Activated naive CD4-positive, alpha-beta T cell treated with anti-CD3 and anti-CD28 coated beads, Interleukin-2, amount 50 U/mL, for 72 hours (primary cell): ENCODE results near the gene TTBK2. TPM values are rescaled to one million over a fixed set of nuclear protein-coding genes. Genes with fewer than 3 reads are reported as not detected.

Experiments used
- ATAC-seq, 2 donors: fragments of 150-1000 bp; cut with Tn5 transposase; 2 replicates each; pipeline ENCODE4 v1.10.0; 2021; ENCODE audit warnings: mild to moderate bottlenecking in 2 of 2, moderate library complexity in 2 of 2
- DNase-seq, 2 donors: peaks; one replicate each; pipeline ENCODE4 v3.0.0; 2021 to 2022; ENCODE audit warnings: low spot score in 2 of 2
- H3K27ac Mint-ChIP-seq, 2 donors: one replicate each; pipeline ENCODE4 v1.8.0; 2022; ENCODE audit warnings: mild to moderate bottlenecking in 2 of 2, mixed read lengths in 2 of 2
- H3K36me3 Mint-ChIP-seq, 2 donors: one replicate each; pipeline ENCODE4 v1.8.0; 2022; ENCODE audit warnings: mixed read lengths in 2 of 2
- H3K9me3 Mint-ChIP-seq, 2 donors: one replicate each; pipeline ENCODE4 v1.8.0; 2022; ENCODE audit warnings: mixed read lengths in 2 of 2
- total RNA-seq, 2 donors: library from RNA; stranded (reverse); gene quantifications; one replicate each; pipeline ENCODE4 v1.2.3, GENCODE V29; 2022

The TTBK2 gene
- total RNA-seq, 2 donors from 2014 or later, result 13.5 to 17.1 TPM

DNA sequence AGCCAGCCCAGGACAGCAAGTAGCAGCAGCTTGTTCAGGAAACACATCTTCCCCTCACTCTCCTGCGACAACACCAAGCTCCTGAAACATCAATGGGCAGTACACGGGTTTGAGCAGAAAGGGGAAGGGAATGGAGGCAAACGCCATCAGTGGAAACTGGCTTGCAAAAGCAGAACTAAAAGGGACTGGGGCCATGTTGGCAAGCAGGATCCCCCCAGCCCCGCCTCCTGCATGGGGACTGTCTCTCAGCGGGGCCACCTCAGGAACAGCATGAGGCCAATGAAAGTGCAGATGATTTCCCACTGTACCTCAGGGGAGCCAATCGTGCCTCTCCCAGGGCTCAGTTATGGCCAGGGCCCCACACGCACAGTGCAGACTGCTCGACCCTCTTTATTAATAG is 190.4 kb downstream of the TTBK2 start:
- peak overlapping the region in 1 of 2 donors; percentile 86 for H3K27ac Mint-ChIP-seq

DNA sequence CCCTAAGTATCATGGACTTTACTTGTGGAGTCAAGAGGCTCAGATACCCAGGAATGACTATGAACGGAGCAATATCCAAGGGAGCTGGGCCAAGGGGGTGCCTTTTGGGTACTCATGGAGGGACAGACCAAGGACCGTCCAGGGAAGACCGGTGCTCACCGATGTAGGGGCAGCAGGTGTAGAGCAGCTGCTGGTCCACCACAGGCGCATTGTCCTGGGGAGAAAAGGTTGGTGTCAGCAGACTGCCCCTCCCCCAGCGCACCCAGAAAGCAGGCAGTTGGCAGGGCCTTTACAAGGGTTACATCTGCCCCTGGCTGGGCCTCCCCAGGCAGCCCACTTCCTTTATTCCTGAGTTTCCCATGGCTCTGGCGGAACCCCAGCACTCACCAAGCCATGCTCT is 191.2 kb downstream of the TTBK2 start:
- no peak overlapping the region for H3K27ac Mint-ChIP-seq
- peaks cover 0 to 8% of the 10 kb centered on the region in 2 donors for H3K36me3 Mint-ChIP-seq
- no peak for ATAC-seq
- no peaks in the 10 kb centered on the region for H3K9me3 Mint-ChIP-seq
- DNase-seq, result no peak

More for the DNA sequence above, 190.4 kb downstream of the TTBK2 start:
- ATAC-seq (no peak), DNase-seq (no peak)
- no peaks in the 10 kb centered on the region for H3K9me3 Mint-ChIP-seq
- H3K36me3 Mint-ChIP-seq, result peaks cover 0 to 8% of the 10 kb centered on the region in 2 donors

DNA sequence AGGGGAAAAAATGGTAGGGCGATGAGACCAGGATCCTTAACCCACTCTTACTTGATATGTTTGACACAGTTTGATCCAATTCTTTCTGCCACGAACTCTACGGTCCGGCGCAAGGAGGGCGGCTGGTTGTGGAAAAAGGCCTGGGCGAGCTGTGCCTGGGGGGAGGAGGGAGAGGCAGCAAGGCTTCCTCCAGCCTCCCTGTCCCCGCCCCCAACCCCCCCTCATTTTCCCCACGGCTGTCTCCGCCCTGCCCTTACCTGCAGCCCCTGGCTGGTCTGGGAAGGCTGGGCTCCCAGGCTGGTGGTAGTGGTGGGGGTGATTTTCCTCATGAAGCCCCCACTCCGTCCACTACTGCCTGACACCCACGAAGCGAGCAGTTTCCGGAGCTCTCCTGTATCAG is 191.6 kb downstream of the TTBK2 start:
- ATAC-seq (no peak), DNase-seq (no peak)
- Mint-ChIP-seq H3K36me3 (peaks cover 0 to 5% of the 10 kb centered on the region in 2 donors), H3K27ac (no peak overlapping the region), H3K9me3 (no peaks in the 10 kb centered on the region)

DNA sequence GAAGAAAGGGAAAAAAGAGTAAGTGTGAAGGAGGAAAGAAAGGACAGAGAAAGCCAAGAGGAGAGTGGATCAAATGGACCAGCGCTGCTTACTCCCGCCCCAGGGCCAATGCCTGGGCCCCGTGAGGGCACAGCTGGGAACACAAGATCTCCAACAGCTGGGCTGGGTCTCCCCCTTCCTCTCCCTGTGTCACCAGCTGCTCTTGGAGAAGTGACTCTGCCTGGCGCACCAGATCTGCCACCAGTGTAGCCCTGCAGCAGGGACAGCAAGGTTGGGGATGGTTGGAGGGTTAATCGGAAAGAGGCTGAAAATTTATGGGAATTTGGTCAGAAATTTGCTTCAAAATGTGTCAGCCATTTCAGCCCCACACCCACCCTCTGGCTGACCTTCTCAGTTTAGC is 192.0 kb downstream of the TTBK2 start:
- H3K36me3 Mint-ChIP-seq, result peaks cover 0 to 4% of the 10 kb centered on the region in 2 donors
- peak overlapping the region; percentile 44 to 62 for H3K27ac Mint-ChIP-seq
- DNase-seq, result no peak
- H3K9me3 Mint-ChIP-seq, result no peaks in the 10 kb centered on the region
- no peak for ATAC-seq

DNA sequence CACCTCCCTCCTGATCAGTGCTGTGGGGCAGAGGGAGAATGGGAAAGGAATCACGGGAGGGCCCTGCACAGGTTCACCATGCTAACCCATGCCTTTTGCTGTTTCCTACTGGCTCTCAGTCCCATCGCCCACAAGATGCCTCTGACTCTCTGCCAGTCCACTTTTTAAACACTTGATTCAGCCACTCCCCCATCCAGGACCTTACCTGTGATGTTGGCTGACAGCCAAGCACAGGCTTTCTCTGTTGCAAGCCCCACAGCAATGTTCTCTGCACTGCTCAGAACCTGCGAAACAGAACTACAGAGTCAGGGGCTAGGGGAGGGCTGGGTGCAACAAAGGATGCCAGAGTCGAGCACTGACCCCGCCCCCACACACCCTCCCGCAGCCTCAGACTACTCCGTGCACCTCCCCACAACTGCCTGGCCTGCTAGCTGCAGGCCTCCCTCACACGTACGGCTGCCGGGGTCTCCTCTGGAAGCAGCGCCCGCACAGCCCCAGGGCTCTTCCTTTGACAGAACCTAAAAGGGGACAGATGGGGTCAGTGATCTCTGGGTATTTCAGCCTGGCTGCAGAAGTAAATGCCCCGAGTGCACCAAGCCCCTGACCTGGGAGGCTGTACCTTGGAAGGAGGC is 192.7 kb downstream of the TTBK2 start:
- H3K36me3 Mint-ChIP-seq, result peaks cover 0 to 4% of the 10 kb centered on the region in 2 donors
- ATAC-seq (no peak), DNase-seq (no peak)
- no peak overlapping the region for H3K27ac Mint-ChIP-seq
- no peaks in the 10 kb centered on the region for H3K9me3 Mint-ChIP-seq

DNA sequence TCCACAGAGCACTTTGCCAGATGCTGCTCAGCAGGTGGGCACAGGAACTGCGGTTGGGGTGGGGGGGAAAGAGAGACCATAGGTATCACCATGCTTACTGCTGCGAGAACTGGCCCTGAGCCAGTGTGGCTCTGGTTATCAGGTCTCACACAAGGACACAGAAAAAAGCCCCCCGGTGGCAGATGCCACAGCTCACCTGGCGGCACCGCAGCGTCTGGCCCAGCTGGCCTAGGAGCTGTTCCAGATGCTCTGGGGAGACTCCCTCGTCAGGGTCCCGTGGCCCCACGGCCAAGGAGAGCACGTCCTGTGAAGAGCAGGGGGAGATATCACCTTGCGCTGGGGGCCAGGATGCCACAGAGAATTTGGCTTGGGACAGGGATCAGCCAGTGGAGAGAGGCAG is 194.5 kb downstream of the TTBK2 start:
- Mint-ChIP-seq H3K27ac (no peak overlapping the region), H3K9me3 (no peaks in the 10 kb centered on the region), H3K36me3 (no peaks in the 10 kb centered on the region)
- no peak for ATAC-seq
- no peak for DNase-seq

DNA sequence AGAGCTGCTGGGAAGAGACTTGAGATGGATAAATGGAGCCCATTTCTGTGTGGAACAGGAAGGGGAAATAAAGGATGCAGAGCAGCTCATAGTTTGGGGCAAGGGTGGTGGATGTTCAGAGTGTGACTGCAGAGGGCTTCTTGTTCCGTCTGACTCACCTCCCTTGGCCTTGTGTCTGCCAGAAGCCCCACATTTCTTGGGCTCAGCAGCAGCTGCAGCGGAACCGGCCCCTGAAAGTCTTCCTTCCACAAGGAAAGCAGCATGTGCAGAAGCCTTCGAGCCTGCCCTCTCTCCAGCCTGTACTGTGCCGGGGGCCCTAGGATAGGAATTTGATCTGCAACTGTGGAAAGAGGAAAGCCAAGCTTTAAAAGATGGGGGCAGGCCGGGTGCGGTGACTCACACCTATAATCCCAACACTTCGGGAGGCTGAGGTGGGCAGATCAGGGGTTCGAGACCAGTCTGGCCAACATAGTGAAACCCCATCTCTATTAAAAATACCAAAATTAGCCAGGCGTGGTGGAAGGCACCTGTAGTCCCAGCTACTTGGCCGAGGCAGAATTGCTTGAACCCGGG is 195.2 kb downstream of the TTBK2 start:
- H3K9me3 Mint-ChIP-seq, result no peaks in the 10 kb centered on the region

DNA sequence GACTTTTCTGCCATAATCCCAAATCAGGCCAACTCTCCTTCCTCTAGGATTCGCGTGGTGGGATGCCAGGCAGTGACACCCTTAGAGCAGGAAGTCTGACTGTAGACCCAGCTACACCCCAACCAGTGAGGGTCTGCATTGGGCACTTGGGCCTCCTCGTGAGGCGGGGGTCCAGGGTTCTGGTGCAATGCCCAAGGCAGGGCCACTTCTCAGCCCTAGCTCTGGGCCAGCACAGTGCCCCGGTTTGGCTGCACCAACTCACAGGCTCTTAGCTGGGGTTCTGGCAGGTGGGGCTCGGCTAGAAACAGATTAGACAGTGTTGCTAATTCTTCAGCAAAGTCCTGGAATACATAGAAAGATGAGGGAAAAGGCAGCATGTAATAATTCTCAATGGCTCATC is 196.3 kb downstream of the TTBK2 start:
- ATAC-seq (no peak), DNase-seq (no peak)
- Mint-ChIP-seq H3K36me3 (peaks cover 0 to 6% of the 10 kb centered on the region in 2 donors), H3K27ac (peak overlapping the region in 1 of 2 donors; percentile 88), H3K9me3 (no peaks in the 10 kb centered on the region)

More for the DNA sequence above, 195.2 kb downstream of the TTBK2 start:
- peak overlapping the region in 1 of 2 donors; percentile 74 for H3K27ac Mint-ChIP-seq
- no peaks in the 10 kb centered on the region for H3K36me3 Mint-ChIP-seq
- ATAC-seq (no peak), DNase-seq (no peak)

DNA sequence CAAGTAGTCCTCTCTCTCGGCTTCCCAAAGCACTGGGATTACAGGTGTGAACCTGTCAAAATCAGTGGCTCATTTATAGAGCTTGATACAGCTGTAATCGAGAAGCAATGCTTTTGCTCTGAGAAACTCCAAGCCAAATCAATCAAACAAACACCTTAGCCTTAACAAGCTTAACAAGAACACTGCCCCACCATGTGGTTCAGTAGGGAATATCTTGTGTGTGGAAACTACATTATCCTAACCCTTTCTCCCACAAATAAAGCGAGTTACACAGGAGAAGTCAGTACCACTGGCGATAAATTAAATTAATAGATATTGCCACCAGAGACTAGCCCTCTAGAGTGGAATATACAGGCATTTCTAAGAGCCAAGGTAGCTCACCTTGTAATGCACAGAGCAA is 197.5 kb downstream of the TTBK2 start:
- peaks cover 0 to 6% of the 10 kb centered on the region in 2 donors for H3K36me3 Mint-ChIP-seq
- H3K27ac Mint-ChIP-seq, result peak overlapping the region in 1 of 2 donors; percentile 29
- ATAC-seq (no peak), DNase-seq (no peak)
- H3K9me3 Mint-ChIP-seq, result no peaks in the 10 kb centered on the region

DNA sequence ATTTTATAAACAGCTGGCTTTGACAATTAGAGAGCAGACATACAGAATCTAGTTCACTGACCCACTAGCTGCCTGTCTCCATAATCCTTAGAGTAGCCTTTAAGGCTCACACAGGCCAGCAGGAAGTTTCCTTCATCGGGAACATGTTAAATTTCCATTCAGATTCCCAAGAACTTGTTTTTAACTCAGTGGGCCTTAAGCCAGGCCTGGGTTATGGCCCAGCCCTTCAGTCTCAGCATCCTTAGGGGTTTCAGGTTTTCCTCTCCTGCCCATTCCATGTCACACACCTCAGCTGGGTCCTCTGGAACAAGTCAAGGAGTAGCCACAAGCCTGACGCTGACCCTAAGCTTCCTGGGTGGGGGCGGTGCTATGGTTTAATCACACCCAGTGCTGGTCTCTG is 198.7 kb downstream of the TTBK2 start:
- no peaks in the 10 kb centered on the region for H3K9me3 Mint-ChIP-seq
- H3K27ac Mint-ChIP-seq, result no peak overlapping the region
- no peak for ATAC-seq
- H3K36me3 Mint-ChIP-seq, result peaks cover 0 to 6% of the 10 kb centered on the region in 2 donors
- no peak for DNase-seq

DNA sequence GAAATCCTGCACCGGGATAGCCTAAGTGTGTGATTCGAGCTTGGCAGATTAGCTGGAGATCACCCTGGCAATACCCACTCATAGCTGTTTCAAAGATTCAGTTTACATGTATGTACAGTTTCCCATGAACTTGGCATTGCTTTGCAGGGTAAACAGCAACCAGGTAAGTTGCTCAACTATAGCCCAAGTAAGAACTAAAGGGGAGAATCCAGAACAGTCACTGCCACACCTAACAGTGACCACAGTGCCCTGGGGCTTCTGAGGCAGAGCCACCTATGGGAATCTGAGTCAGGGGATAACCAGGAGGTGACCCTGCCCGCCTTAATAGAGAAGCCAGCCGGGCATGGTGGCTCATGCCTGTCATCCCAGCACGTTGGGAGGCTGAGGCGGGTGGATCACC is 199.6 kb downstream of the TTBK2 start:
- H3K36me3 Mint-ChIP-seq, result peaks cover 0 to 6% of the 10 kb centered on the region in 2 donors
- DNase-seq, result no peak
- H3K9me3 Mint-ChIP-seq, result no peaks in the 10 kb centered on the region
- peak overlapping the region in 1 of 2 donors; percentile 46 for H3K27ac Mint-ChIP-seq
- ATAC-seq, result no peak

DNA sequence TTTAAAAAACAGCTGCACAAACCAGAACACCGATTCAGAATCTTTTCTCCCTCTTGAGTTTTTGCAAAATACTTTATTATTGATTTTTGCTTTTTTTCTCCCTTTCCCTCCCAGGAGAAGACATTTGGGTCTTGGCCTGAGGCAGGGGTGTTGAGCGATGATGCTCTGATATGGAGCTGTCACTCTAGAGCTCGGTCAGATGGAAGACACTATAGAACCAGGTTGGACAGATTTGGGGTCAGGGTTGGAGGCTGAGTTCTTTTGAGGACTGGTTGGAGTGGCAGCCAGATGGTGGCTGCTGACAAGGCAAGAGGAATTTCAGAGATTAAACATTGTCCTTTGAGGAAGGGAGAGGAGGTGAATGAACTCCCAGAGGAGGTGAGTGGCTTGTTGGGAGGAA is 200.5 kb downstream of the TTBK2 start:
- Mint-ChIP-seq H3K36me3 (peaks cover 0 to 6% of the 10 kb centered on the region in 2 donors), H3K9me3 (no peaks in the 10 kb centered on the region), H3K27ac (peak overlapping the region; percentile 46 to 91)
- ATAC-seq (no peak), DNase-seq (no peak)

DNA sequence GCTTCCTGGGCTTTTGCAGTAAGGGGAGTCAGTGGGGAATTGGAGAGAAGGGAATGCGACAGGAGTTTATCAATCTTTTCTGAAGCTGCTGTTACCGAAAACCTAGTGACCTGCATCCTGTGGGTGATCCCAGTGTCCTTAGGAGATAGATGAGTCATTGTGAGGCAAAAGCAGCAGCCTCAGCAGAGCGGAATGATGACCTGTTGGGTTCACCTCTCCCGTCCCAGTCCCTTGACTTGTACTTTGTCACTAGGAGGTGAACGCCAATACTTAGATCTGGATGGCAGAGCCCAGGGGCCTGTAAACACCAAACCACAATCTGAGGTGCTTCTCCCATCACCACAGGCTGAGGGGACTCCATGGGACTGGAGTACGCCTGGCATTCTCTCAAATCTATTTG is 201.5 kb downstream of the TTBK2 start:
- no peak for ATAC-seq
- Mint-ChIP-seq H3K27ac (peak overlapping the region; percentile 40 to 46), H3K36me3 (peaks cover 0 to 6% of the 10 kb centered on the region in 2 donors), H3K9me3 (no peaks in the 10 kb centered on the region)
- no peak for DNase-seq

DNA sequence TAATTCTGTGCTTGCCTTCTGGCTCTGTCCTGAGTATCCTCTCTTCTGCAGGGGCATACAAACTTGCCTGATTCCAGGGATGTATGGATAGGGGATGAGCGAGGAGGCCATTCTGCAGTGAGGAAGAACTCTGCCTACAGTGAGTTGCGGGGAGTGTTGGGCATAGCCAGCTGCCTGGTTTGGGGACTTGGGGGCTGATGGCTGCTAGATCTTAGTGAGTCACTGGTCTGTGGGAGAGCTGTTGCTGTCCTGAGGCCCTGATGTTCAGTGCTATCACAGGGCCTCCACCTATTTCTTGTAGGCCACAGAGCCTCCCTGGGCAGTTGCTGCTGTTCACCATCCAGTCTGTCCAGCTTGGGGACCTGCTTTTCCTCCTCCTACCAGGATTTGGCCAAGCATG is 204.0 kb downstream of the TTBK2 start:
- peak overlapping the region in 1 of 2 donors; percentile 49 for H3K27ac Mint-ChIP-seq
- ATAC-seq, result no peak

DNA sequence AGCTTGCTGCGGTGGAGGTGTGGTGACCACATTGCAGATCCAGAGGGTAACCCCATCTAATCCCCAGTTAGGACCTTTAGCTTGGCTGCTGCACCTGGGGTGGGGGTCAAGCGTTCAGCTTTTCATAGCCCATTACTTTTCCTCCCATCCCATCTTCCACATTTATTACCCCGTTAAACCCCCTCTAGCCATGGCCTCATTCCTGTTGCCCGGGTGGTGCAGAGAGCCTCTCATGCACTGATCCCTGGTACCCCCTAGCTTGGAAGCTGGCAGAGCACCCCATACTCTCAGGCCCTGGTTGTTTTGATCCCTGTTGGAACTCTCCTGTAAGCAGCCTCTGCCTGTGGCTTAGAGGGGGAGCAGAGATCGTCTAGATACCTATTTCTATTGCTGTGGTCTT is 204.5 kb downstream of the TTBK2 start:
- Mint-ChIP-seq H3K36me3 (peaks cover 0 to 6% of the 10 kb centered on the region in 2 donors), H3K9me3 (no peaks in the 10 kb centered on the region), H3K27ac (no peak overlapping the region)
- DNase-seq, result no peak
- no peak for ATAC-seq

More for the DNA sequence above, 204.0 kb downstream of the TTBK2 start:
- no peak for DNase-seq
- Mint-ChIP-seq H3K9me3 (no peaks in the 10 kb centered on the region), H3K36me3 (peaks cover 0 to 6% of the 10 kb centered on the region in 2 donors)

DNA sequence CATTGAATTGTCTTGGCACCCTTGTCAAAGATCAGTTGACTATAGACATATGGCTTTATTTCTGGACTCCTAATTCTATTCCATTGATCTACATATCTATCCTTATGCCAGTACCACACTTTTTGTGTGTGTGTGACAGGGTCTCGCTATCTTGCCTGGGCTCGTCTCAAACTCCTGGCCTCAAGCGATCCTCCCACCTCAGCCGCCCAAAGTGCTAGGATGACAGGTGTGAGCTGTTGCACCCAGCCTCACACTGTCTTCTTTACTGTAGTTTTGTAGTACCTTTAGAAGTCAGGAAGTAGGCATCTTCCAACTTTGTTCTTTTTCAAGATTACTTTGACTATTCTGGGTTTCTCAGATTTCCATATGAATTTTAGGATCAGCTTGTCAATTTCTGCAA is 208.0 kb downstream of the TTBK2 start:
- Mint-ChIP-seq H3K27ac (no peak overlapping the region), H3K9me3 (no peaks in the 10 kb centered on the region), H3K36me3 (no peaks in the 10 kb centered on the region)
- no peak for DNase-seq
- no peak for ATAC-seq

DNA sequence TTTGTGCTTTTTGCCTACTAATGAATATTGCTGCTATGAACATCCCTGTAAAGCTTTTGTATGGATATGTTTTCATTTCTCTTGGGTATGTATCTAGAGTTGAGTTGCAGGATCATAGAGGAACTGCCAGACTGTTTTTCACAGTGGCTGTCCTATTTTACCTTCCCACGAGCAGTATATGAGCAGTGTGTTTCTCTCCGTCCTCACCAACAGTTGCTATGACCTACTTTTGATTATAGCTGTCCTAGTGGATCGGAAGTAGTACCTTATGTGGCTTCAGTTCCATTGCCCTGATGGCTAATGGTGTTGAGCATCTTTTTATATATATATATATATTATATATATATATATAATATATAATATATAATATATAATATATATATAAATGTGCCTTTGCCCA is 208.8 kb downstream of the TTBK2 start:
- no peak overlapping the region for H3K27ac Mint-ChIP-seq
- ATAC-seq, result no peak
- no peaks in the 10 kb centered on the region for H3K9me3 Mint-ChIP-seq

DNA sequence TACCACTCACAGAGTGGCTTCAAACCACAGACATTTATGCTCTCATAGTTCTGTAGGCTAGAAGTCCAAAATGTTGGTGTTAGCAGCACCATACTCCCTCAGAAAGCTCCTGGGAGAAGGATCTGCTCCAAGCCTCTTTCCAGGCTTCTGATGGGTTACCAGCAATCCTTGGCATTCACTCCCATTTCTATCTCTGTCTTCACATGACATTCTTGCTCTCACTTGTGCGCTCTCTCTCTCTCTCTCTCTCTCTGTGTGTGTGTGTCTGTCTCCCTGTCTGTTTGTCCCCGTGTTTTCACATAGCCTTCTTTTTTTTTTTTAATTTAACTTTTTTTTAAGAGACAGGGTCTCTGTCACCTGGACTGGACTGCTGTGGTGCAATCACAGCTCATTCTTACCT is 209.9 kb downstream of the TTBK2 start:
- no peaks in the 10 kb centered on the region for H3K36me3 Mint-ChIP-seq
- ATAC-seq, result no peak
- no peak for DNase-seq
- no peak overlapping the region for H3K27ac Mint-ChIP-seq
- H3K9me3 Mint-ChIP-seq, result no peaks in the 10 kb centered on the region

More for the DNA sequence above, 208.8 kb downstream of the TTBK2 start:
- H3K36me3 Mint-ChIP-seq, result no peaks in the 10 kb centered on the region
- no peak for DNase-seq
